Measurements from ENCODE around the gene ZNF827.

ZNF827 gene

GRCh38 chr4:145799223-145799622 is 139.4 kb downstream of the ZNF827 start:
- no peak for DNase-seq (ENCODE audit: low read depth in 3 of 3)

DNA sequence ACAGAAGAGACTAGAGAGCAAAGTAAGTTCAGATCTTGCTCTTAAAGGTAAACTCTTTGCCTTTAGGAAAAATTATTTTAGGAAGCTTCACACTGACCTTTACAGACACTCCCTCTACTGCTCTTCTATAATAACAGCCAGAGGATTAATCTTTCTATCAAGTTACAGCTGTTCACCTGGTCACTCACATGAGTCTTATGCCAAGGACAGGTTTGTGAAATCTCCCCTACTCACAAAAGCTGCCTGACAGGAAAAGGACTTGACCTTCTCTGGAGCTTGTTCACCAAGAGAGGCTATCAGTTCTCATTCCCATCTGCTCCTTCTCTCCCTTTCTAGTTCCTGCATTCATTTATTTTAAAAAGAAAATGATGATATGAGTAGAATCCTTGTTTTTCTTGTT is 141.3 kb downstream of the ZNF827 start:
- no peak for DNase-seq (ENCODE audit: low read depth in 3 of 3)

GRCh38 chr4:145796346-145796745 is 142.3 kb downstream of the ZNF827 start:
- no peak for DNase-seq (ENCODE audit: low read depth in 3 of 3)

- no peak for DNase-seq (ENCODE audit: low read depth in 3 of 3)
Observed at GRCh38 chr4:145795521-145795920, 143.1 kb downstream of the ZNF827 start.

GRCh38 chr4:145792429-145792828 is 146.2 kb downstream of the ZNF827 start:
- no peak for DNase-seq (ENCODE audit: low read depth in 3 of 3)

GRCh38 chr4:145791988-145792387 is 146.6 kb downstream of the ZNF827 start:
- DNase-seq (ENCODE audit: low read depth in 3 of 3): no peak

GRCh38 chr4:145788755-145789154 is 149.9 kb downstream of the ZNF827 start:
- DNase-seq (ENCODE audit: low read depth in 3 of 3): no peak

GRCh38 chr4:145786830-145787229 is 151.8 kb downstream of the ZNF827 start:
- no peak for DNase-seq (ENCODE audit: low read depth in 3 of 3)

DNA sequence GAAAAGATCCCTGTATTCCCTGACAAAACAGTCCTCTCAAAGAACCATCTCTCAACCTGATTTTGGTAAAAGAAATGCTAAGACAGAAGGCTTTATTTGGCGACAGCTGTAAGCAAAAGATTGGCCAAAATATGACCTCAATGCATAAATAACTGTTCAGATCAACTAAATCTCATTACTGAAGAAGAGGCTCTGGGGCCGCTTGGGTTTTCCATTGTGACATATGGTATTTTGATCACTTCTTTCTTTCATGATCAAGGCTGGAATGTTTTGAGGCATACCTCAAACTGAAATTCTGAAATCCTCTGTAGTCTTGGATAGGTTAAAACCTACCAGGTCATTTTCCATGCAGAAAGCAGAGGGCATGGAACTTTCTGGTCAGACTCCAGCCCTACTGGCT is 152.4 kb downstream of the ZNF827 start:
- no peak for DNase-seq (ENCODE audit: low read depth in 3 of 3)

DNA sequence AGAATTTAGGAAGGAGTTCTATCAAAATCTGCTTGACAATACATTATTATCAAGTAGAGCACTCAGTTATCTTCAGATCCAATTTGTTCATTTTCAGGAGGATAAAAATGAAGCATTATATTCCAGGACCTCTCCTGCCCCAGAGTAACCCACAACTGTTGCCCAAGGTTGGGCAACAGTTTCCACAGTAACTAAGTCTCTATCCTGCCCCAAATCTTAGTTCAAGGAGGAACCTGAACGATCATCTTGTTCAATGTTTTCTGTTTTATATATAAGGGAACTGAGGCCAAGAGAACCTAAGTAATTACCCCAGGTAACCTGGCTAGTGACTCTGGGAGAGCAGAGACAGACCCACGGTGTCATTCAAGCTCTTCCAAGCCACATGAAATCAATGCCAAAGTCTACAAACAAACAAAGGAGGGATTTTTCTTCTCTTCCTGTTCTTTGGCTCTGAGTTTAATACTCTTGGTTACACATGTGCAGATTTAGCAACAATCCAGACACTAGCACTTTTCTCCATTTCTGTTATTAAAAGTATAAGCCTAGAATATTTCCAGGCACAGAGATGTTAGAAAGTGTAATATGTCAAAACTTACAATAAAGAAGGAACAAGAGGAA is 153.1 kb downstream of the ZNF827 start:
- DNase-seq (ENCODE audit: low read depth in 3 of 3): no peak

GRCh38 chr4:145784036-145784435 is 154.6 kb downstream of the ZNF827 start:
- DNase-seq (ENCODE audit: low read depth in 3 of 3): no peak

GRCh38 chr4:145782756-145783155 is 155.9 kb downstream of the ZNF827 start:
- no peak for DNase-seq (ENCODE audit: low read depth in 3 of 3)

DNA sequence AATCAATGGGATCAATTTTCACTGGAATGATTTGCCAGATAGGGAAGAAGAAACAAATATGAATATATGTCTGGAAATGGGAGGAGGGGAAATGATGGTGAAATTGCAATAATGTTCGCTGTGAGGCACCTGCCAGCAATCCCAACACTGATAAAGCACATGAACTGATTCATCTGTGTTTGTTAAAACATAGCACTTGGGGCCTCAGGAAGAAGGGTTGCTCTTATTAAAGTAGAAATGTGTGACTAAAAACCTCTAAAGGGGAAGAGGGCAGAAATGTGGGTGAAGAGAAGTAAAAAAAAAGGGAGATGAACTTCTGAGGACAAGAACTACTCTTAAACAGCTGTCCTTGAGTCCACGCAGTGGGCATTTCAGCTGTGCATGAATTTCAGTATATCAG is 157.3 kb downstream of the ZNF827 start:
- DNase-seq (ENCODE audit: low read depth in 3 of 3): no peak

- DNase-seq (ENCODE audit: low read depth in 3 of 3): no peak
Observed at GRCh38 chr4:145779319-145779801, 159.3 kb downstream of the ZNF827 start.

GRCh38 chr4:145776208-145776607 is 162.4 kb downstream of the ZNF827 start:
- no peak for DNase-seq (ENCODE audit: low read depth in 3 of 3)

DNA sequence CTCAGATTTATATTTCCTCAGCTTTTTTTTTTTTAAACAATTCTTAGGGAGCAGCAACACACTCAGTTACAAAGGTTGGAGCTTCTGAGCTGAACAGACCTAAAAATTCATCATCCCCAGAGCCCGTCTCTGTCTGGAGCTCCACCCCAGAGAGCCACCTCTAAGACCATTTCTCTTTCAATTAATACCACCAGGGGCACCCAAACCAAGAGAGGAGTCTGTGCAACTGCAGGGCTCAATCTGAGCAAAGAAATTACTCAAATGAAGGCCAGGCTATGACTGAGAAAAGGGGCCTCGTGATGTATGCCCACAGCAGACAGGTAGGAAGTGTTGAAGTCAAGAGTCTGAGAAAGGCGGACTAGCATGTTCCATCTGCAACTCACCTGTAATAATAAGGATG is 163.2 kb downstream of the ZNF827 start:
- no peak for DNase-seq (ENCODE audit: low read depth in 3 of 3)

DNA sequence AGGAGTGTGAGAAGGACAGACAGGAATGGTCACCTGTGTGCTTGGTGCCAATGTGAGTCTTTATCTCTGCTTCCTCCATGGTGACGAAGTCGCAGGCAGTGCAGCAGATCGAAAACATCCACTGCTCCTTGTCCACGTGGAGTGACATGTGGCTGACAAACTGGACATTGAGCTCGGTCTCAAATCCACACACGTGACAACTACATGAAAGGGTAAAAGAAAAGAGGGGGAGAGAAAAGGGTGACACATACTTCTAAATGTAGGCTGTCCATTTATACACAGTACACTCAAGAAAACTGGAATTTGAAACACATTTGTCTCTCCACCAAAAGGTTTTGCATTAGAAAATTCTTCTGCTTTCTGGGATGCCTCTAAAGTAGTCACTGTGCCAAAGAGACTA is 164.2 kb downstream of the ZNF827 start:
- no peak for DNase-seq (ENCODE audit: low read depth in 3 of 3)

- DNase-seq (ENCODE audit: low read depth in 3 of 3): no peak
Observed at GRCh38 chr4:145773581-145774234, 164.9 kb downstream of the ZNF827 start.

GRCh38 chr4:145772347-145772746 is 166.3 kb downstream of the ZNF827 start:
- no peak for DNase-seq (ENCODE audit: low read depth in 3 of 3)

DNA sequence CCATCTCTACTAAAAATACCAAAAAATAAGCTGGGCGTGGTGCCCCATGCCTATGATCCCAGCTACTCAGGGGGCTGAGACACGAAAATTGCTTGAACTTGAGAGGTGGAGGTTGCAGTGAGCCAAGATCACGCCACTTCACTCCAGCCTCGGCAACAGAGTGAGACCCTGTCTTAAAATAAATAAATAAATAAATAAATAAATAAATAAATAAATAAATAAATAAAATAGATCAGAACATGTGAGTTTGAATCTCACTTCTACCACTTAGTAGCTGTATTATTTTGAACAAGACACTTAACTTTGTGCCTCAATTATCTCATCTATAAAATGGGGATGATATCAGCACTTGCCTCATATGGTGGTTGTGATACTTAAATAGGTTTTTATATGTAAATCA is 168.5 kb downstream of the ZNF827 start:
- no peak for DNase-seq (ENCODE audit: low read depth in 3 of 3)

GRCh38 chr4:145769450-145770037 is 169.1 kb downstream of the ZNF827 start:
- no peak for DNase-seq (ENCODE audit: low read depth in 3 of 3)

DNA sequence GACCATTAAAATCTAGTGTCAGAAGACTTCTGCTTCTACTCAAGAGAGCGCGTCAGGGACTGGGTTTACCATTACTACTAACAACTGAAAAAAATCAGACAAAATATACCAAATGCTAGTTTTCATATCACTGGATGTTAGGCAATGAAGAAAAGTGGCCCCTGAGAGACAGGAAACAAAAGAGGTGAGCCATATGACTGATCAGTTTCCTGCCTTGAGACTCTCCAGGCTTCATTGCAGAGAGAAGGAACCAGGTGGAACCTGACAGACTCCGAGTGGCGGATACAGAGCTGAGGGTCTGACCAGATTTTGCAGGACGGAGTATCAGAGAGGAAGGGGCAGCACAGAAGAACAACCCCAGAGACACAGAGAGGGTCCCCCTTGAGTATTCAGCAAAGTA is 172.3 kb downstream of the ZNF827 start:
- DNase-seq (ENCODE audit: low read depth in 3 of 3): no peak

DNA sequence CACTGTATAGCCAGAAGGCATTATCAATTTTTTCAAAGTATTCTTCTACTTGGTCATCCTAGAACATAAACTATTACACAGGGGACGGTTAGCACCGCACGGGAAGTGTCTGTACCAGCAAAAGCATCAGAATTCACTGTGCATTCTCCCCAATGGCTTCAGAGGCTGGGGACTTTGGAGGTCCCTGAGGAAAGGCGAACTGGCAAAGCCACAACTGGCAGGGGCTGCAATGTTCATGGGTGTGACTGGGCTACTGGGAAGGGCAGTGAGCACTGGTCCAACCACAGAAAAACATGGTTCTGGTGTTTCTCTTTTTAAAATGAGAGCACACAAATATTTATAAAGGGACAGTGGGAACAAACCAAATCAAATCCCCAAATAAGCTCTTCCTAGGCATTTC is 175.2 kb downstream of the ZNF827 start:
- DNase-seq (ENCODE audit: low read depth in 3 of 3): no peak

Measured in stimulated activated CD4-positive, alpha-beta T cell treated with anti-CD3 and anti-CD28 coated beads, TNF-alpha, amount 100 ng/mL, for 24 hours (primary cell).